GM18499 (cell line): Measurements from ENCODE around the gene GNB1.

Source experiments
- ATAC-seq: cut with Tn5 transposase; IDR thresholded peaks from one replicate; pipeline ENCODE4 v1.9.1; 2021; ENCODE audit warnings: moderate number of reproducible peaks; ENCODE audit not compliant: insufficient read depth, unreplicated experiment

The GNB1 gene

GRCh38 chr1:1770102-1770501 lies 120.8 kb downstream of the GNB1 start:
- no peak for ATAC-seq

GRCh38 chr1:1768249-1768992 lies 122.5 kb downstream of the GNB1 start:
- no peak for ATAC-seq

DNA sequence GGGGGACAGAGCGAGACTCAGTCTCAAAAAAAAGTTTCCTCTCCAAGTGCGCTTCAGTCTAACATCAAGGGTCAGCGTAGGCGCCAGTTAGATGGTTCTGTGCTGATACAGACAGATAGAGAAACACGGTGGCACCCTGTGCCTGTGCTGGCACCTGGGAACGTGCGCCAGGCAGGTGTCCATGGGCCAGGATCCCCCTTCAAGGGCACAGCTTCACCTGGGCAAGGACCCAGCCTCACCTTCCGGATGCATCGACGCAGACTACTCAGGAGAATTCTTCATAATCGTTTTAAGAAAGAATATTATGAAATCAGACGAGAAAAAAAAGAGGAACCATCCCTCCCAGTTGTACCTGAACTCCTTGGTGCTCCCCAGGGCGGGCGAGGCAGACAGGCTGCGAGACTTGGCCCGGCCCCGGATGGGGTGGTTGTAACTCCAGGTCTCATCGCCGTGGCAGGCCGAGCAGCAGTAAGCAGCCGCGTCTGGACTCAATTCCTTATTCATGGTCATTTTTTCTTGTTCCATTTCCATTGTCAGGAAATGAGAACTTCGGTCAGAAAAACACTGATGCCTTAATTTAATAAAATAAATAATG lies 125.9 kb downstream of the GNB1 start:
- no peak for ATAC-seq

- no peak for ATAC-seq
Measured at GRCh38 chr1:1763657-1764621, 126.9 kb downstream of the GNB1 start.

DNA sequence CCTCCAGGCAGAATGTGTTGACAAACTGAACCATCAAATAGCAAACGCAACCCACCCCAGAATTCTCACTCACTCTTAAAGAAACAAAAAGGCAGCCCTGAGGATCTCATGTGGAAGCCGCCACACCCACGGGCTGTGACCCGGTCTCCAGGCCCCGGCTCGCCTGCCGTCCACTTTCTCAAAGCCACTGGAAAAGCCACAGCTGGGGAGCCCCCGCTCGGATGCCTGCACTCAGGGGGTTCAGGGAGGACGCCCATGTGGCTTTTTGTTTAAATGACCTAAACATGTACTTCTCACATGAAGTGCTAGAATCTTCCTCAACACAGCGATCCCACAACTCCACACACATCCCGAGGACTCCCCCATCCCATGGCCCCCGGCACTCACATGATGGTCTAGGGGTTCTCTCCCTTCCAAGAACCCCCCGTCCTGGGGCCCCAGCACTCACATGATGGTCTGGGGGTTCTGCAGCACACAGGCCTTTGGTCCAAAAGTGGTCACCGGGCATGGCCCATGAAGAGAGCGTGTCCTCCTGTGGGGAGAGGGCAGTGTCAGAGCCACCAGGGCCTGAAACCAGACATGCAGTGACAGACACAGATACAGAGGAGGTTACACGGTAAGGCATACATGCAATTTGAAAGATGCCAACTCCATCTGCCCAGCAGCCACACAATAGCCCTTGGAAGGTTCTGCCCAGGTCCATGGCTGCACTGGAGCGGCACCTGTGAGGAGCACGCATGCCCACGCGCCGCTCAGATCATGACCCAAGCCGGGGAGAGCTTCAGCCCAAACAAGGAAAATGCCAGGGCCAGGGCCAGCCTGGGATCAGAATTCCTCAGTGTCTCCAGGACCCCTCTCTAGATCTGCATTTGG lies 129.1 kb downstream of the GNB1 start:
- no peak for ATAC-seq

DNA sequence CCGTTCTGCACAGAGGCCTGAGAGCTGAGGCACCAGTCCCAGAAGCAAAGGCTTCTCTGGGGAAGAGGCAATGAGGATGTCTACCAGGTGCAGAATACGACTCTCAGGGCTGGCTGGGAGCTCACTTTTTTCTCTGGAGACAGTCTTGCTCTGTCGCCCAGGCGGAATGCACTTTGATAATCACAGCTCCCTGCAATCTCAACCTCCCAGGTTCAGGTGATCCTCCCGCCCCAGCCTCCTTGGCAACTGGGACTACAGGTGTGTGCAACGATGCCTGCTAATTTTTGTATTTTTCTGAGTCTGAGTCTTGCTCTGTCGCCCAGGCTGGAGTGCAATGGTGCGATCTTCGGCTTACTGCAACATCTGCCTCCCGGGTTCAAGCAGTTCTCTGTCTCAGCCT lies 130.2 kb downstream of the GNB1 start:
- no peak for ATAC-seq

DNA sequence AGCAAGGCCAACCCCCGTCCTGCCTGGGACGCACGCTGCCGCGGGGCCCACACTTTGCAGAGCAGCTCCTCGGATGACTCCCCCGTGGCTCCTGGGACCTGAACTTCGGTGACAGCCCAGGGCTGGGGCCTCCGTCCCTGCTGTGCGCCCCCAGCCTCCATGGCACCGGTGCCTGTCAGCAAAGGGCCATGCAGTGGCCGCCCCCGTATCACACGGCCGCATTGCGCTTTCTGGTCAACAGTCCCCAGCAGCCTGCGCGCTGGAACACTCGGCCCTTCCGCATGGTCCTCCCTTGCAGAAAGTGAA lies 130.6 kb downstream of the GNB1 start:
- no peak for ATAC-seq

GRCh38 chr1:1759456-1760344 lies 131.2 kb downstream of the GNB1 start:
- no peak for ATAC-seq

DNA sequence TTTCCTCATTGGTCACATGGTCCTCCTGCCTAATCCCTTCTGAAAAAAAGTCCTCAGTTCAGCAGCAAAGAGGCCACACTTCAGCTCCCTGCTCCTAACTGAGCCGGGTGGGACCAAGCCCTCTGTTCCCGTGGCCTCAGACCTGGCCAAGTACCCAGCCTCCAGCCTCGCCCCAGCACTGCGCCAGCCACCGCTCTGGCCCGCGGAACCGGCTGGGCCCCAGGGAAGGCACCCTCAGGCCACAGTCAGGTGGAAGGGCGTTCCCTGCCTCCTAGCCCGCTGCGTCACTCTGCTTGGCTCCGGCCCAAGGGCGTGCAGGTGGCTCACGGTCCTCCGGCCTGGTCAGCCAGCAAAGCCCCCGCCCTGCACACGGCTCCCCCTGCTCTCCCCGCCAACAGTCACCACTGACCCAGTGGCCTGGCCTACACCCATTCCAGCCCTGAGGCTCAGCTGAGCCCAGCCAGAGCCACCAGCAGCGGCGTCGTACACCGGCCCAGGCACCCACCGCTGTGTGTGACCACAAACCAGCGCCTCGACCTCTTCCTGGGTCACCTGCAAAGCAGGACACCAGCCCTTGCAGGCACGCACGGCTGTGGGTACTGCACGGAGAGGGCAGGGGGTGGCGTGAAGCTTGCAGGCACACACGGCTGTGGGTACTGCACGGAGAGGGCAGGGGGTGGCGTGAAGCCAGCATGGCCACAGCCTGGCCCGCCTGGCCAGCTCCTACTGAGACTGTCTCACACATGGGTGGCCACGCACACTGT lies 132.0 kb downstream of the GNB1 start:
- ATAC-seq = no peak

DNA sequence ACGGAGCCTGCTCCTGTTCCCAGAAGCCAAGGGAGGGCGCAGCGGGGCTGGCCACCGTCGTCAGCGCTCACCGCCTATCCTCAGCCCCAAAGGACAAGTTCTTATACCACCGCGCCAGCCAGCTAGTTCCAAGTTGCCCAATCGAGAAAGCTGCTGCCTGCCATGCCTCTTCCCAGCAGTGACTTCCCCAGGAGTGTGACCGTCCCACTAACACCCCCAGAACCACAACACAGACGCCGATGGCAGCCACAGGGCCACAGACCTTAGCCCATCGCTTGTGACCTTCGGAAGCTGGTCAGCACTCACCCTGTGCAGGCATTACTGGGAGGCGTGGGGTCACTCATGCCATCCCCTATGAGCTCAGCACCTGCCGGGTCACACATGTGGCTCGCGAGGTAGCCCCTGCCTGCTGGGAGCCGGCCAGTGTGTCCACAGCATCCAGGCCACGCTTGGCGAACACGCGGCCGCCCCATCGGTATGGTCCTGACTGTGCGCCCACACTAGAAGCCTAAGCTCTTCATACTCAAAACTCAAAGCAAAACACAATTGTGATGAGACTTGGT lies 132.7 kb downstream of the GNB1 start:
- no peak for ATAC-seq

- no peak for ATAC-seq
Measured at GRCh38 chr1:1757422-1758058, 133.3 kb downstream of the GNB1 start.

- ATAC-seq = no peak
Measured at GRCh38 chr1:1756661-1757421, 134.0 kb downstream of the GNB1 start.

GRCh38 chr1:1755852-1756251 lies 135.0 kb downstream of the GNB1 start:
- no peak for ATAC-seq

DNA sequence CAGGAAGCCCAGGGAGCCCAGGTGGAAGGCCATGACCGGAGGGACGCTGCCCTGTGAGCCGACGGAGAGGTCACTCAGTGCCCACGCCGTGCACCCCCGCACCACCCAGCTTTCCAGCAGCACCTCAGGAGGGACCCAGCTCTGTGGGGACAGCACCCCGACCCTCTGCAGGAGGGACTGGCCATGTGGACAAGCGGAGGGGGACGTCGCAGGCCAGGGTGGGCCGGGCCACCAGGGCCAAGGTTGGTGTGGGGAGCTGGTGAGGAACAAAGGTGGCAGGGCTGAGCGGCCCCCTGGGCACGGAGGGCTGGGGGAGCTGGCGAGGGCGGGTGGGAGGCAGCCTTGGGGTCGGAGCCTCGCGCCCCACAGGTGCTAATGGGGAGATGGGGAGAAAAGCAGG lies 135.5 kb downstream of the GNB1 start:
- no peak for ATAC-seq

- ATAC-seq = no peak
Measured at GRCh38 chr1:1754051-1754815, 136.7 kb downstream of the GNB1 start.

DNA sequence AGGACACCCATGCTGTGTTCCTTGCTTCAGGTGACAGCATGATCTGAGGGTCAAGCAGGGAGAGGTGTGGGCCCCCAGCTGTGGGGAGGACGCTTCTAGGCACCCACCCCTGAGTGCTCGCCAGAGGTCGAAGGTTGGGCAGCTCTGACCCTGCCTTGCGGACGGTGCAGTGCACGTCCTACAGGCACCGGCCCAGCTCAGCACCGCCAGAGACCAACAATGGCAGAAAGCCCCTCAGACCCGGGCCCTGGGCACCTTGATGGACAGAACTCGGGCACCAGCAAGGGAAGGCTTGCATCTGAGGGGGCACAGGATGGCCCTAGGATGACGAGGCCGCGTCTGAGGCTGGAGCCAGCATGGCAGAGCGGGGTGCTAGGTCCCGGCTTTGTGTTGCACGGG lies 137.3 kb downstream of the GNB1 start:
- no peak for ATAC-seq
